HCT116 (cell line): ENCODE measurements around the gene METTL18. TPM values are rescaled to one million over a fixed set of nuclear protein-coding genes. Genes with fewer than 3 reads are reported as not detected.

Experiments
- ATAC-seq: fragments of 200-7000 bp; cut with Tn5 transposase; 2 replicates; pipeline ENCODE4 v1.9.1; 2020; ENCODE audit warnings: mild to moderate bottlenecking, moderate library complexity
- BruUV-seq: library from RNA; stranded (reverse); fragments of 400-500 nt; replicated peaks from 2 replicates; lab custom pipeline; 2021; lab: Mats Ljungman, UMichigan
- CTCF ChIA-PET: fragments of 300-600 bp; sonication (Branson Sonifier 250); formaldehyde crosslinking; loops from one replicate; lab custom pipeline; 2021; ENCODE audit warnings: antibody characterized with exemption; lab: Charles Lee
- POLR2A ChIA-PET: fragments of 300-600, 350-600 bp; sonication (Branson Sonifier 250); formaldehyde crosslinking; loops from one replicate; lab custom pipeline; 2021; ENCODE audit warnings: antibody characterized with exemption; lab: Charles Lee
- RAD21 ChIA-PET, 2 experiments: fragments of 300-600 bp; sonication (Branson Sonifier 250); formaldehyde crosslinking; loops; one replicate each; lab custom pipeline; 2023; ENCODE audit warnings: low total read pairs in 2 of 2; ENCODE audit not compliant: uncharacterized antibody in 2 of 2, unreplicated experiment in 2 of 2, low non-redundant PET in 1 of 2; lab: Charles Lee
- DNase-seq: peaks from one replicate; pipeline ENCODE4 v3.0.0-alpha.2; 2010; ENCODE audit warnings: low read depth, low spot score
- H2AFZ ChIP-seq: fragments of 200-600 bp; shearing (Covaris generic), sonication (generic); 2 replicates; pipeline ENCODE4 v1.6.1; 2017; ENCODE audit warnings: low read depth, mixed run types, mixed read lengths, antibody characterized with exemption, low read length; ENCODE audit not compliant: poor library complexity, severe bottlenecking
- H3K27ac ChIP-seq: 2 replicates; pipeline ENCODE4 v1.5.1; 2012; ENCODE audit warnings: low read depth, low read length
- H3K27me3 ChIP-seq: fragments of 200-600 bp; sonication (generic); 2 replicates; pipeline ENCODE4 v1.6.1; 2016; ENCODE audit warnings: mixed run types, low read length, mixed read lengths; ENCODE audit not compliant: insufficient read depth
- H3K36me3 ChIP-seq, 2 experiments: fragments of 200-500 bp in 1 of 2; fragments of 200-600 bp in 1 of 2; sonication (Bioruptor generic) in 1 of 2; sonication (generic) in 1 of 2; 2 replicates each; pipeline versions ENCODE4 v1.5.1 to v1.6.1; 2014 to 2016; ENCODE audit warnings: low read length in 2 of 2, inconsistent platforms in 1 of 2, mixed read lengths in 1 of 2, mixed run types in 1 of 2; ENCODE audit not compliant: insufficient read depth in 2 of 2, control insufficient read depth in 1 of 2
- H3K4me1 ChIP-seq, 2 experiments: fragments of 200-600 bp in 1 of 2; sonication (generic) in 1 of 2; 2 replicates each; pipeline versions ENCODE4 v1.5.1 to v1.6.1; 2012 to 2017; ENCODE audit warnings: low read length in 2 of 2, inconsistent platforms in 1 of 2, mild to moderate bottlenecking in 1 of 2, mixed read lengths in 1 of 2, mixed run types in 1 of 2, moderate library complexity in 1 of 2; ENCODE audit not compliant: insufficient read depth in 2 of 2, control insufficient read depth in 1 of 2
- H3K4me2 ChIP-seq: fragments of 200-600 bp; sonication (generic); 2 replicates; pipeline ENCODE4 v1.6.1; 2017; ENCODE audit warnings: mixed run types, low read length, mixed read lengths
- H3K4me3 ChIP-seq, 2 experiments: fragments of 200-600 bp in 1 of 2; sonication (generic) in 1 of 2; replicated peaks in 1 of 2; 2 replicates each; pipeline ENCODE4 v1.5.1; 2011 to 2016; ENCODE audit warnings: low read length in 2 of 2, control low read depth in 1 of 2, low read depth in 1 of 2, mild to moderate bottlenecking in 1 of 2, mixed read lengths in 1 of 2, mixed run types in 1 of 2
- H3K79me2 ChIP-seq: fragments of 200-600 bp; sonication (generic); 2 replicates; pipeline ENCODE4 v1.6.1; 2017; ENCODE audit warnings: mild to moderate bottlenecking, mixed run types, low read length, moderate library complexity, mixed read lengths; ENCODE audit not compliant: insufficient read depth
- H3K9ac ChIP-seq: fragments of 200-600 bp; sonication (generic); 2 replicates; pipeline ENCODE4 v1.6.1; 2016; ENCODE audit warnings: low read length, mixed read lengths
- H3K9me2 ChIP-seq: fragments of 200-600 bp; sonication (generic), shearing (Covaris generic); 2 replicates; pipeline ENCODE4 v1.6.1; 2017; ENCODE audit warnings: mixed run types, mild to moderate bottlenecking, moderate library complexity; ENCODE audit not compliant: insufficient read depth
- H3K9me3 ChIP-seq, 2 experiments: fragments of 200-500 bp in 1 of 2; fragments of 200-600 bp in 1 of 2; sonication (Bioruptor generic) in 1 of 2; sonication (generic) in 1 of 2; 2 replicates each; pipeline ENCODE4 v1.6.1; 2014 to 2017; ENCODE audit warnings: low read length in 2 of 2, mixed read lengths in 2 of 2, inconsistent platforms in 1 of 2, low read depth in 1 of 2, mild to moderate bottlenecking in 1 of 2, mixed run types in 1 of 2, moderate library complexity in 1 of 2; ENCODE audit not compliant: control insufficient read depth in 1 of 2, insufficient read depth in 1 of 2
- H4K20me1 ChIP-seq: fragments of 200-600 bp; sonication (generic), shearing (Covaris generic); 2 replicates; pipeline ENCODE4 v1.6.1; 2017; ENCODE audit warnings: mixed run types, mild to moderate bottlenecking, moderate library complexity; ENCODE audit not compliant: insufficient read depth
- EZH2 ChIP-seq: fragments of 200-600 bp; sonication (generic); IDR thresholded peaks from 2 replicates; pipeline ENCODE4 v1.6.1; 2017; ENCODE audit warnings: antibody characterized with exemption, mixed run types
- EZH2phosphoT487 ChIP-seq: fragments of 200-600 bp; IDR thresholded peaks from 2 replicates; pipeline ENCODE4 v1.6.1; 2018; ENCODE audit warnings: antibody characterized with exemption, borderline replicate concordance
- JUND ChIP-seq: IDR thresholded peaks from 2 replicates; pipeline ENCODE4 v1.6.1; 2012
- POLR2AphosphoS5 ChIP-seq: IDR thresholded peaks from 2 replicates; pipeline ENCODE4 v1.6.1; 2011; ENCODE audit warnings: mild to moderate bottlenecking, low read depth, low read length, moderate library complexity
- RAD21 ChIP-seq: IDR thresholded peaks from 2 replicates; pipeline ENCODE4 v1.6.1; 2012; ENCODE audit warnings: low read depth, mild to moderate bottlenecking
- REST ChIP-seq: IDR thresholded peaks from 2 replicates; pipeline ENCODE4 v1.6.1; 2012; ENCODE audit warnings: low read depth
- SIN3A ChIP-seq: IDR thresholded peaks from 2 replicates; pipeline ENCODE4 v1.6.1; 2012; ENCODE audit warnings: low read depth
- TCF7L2 ChIP-seq: IDR thresholded peaks from 2 replicates; pipeline ENCODE4 v1.7.0; 2011; ENCODE audit warnings: borderline replicate concordance, inconsistent platforms; ENCODE audit not compliant: insufficient read depth, insufficient read length; ENCODE audit errors: extremely low read depth
- intact Hi-C: fragments of 100-400 bp; cut with micrococcal nuclease; formaldehyde crosslinking; loops from 2 replicates; pipeline ENCODE4 v1.10.0; 2022
- total RNA-seq: library from RNA; stranded (reverse); gene quantifications from one replicate; pipeline ENCODE4 v1.2.1, GENCODE V29; 2021; ENCODE audit not compliant: unreplicated experiment

Gene METTL18
- total RNA-seq, 1 experiment from 2014 or later = 7.4 TPM

- no TSS peak for BruUV-seq
- Histone ChIP-seq H3K36me3 (peaks cover 5 to 6% of the 10 kb centered on the region in 2 experiments; a peak in 3 of 4 replicates), H3K27ac (no peak overlapping the region), H3K4me3 (no peak overlapping the region), H3K79me2 (no peaks in the 10 kb centered on the region; the same call in 1 of the 2 replicates), H3K4me1 (no peaks in the 10 kb centered on the region), H3K9me2 (no peaks in the 10 kb centered on the region), H3K9ac (no peak overlapping the region), H2AFZ (no peak overlapping the region), H3K9me3 (no peaks in the 10 kb centered on the region), H4K20me1 (no peaks in the 10 kb centered on the region), H3K4me2 (no peak overlapping the region), H3K27me3 (no peaks in the 10 kb centered on the region)
- RAD21 ChIA-PET = no interaction called here
- POLR2A ChIA-PET = no interaction called here
- intact Hi-C loops = no loop called here
- ATAC-seq = no peak
- CTCF ChIA-PET = interaction anchor here (1.4 kb wide), 1 partner anchor 1094 kb away, joined by 4 read pairs; no protein-coding TSS in a partner anchor
- TF ChIP-seq REST = no peak
- TF ChIP-seq TCF7L2 = no peak
- no peak for TF ChIP-seq POLR2AphosphoS5
- no peak for TF ChIP-seq JUND
- TF ChIP-seq RAD21 = no peak
- no peak for TF ChIP-seq EZH2phosphoT487
- TF ChIP-seq SIN3A = no peak
- no peak for TF ChIP-seq EZH2
- DNase-seq = no peak
These were observed 41.5 kb upstream of the METTL18 start for GRCh38 chr1:169836198-169836597.
